Glomerular endothelial cell (primary cell): ENCODE results near the gene PNPLA1. TPM values are rescaled to one million over a fixed set of nuclear protein-coding genes. Genes with fewer than 3 reads are reported as not detected.

ENCODE experiments used
- DNase-seq: peaks from one replicate; pipeline ENCODE4 v3.0.0-alpha.2; 2011; ENCODE audit warnings: low read depth, low spot score; ENCODE audit errors: extremely low read depth
- total RNA-seq: library from RNA; depleted of rRNA; stranded (reverse); fragments of >200 nt; gene quantifications from 2 replicates; pipeline ENCODE4 v1.2.3, GENCODE V29; 2015

The PNPLA1 gene
- total RNA-seq, 1 donor from 2014 or later = not detected

DNA sequence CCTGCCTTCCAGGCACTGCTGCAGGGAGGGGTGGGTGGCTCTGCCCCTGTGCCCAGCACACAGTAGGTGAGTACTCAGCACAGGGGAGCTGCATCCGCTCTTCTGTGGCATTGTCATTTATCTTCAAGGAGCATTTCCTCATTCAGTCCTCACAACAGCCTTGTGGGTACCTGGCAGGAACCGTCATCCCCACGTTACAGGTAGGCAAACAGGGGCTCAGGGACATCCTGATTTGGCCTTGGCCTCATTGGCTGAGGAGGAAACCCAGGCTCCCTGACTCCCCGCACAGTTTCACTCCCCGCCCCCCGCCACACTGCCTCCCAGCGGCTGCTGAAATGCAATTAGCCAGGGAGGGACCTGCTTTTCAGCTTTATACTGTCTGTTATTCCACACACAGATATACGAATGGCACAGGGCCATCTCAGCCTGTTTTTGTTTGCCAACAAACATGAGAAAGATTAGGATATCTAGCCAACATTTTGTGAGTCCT, 24.2 kb upstream of the PNPLA1 start:
- no peak for DNase-seq

DNA sequence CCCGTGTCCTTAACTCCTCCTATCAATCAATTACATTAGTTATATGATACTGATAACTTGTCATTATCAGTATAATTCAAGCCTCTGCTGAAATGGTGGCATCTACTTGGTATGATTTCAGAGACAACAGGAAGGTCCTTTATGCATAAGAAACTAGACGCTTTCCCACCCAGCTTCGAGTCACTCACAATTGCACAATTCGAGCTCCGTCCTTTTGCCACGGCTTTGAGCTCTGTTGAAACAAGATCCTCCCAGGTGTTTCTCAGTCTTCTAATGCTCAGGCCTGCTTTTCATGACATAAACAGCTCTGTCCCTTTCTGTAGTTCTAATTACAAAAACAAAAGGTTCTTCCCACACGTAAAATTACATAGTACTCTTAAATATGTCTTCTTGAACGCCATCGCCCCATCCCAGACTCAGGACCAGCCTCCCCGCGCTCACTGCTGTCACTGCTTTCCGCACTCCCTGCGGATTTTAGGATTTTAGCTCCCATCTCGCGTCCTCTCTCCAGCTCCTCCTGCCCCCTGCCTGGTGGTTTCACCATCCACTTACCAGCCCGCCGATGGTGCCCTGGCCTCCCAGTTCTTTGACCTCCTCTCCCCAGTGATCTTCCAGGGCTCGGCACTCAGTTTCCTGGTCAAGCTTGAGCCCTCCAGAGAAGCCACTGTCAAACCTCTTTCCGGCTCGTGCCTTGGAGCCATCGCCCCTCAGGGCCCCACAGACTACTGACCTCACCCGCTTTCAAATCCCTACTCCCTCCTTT, 23.2 kb upstream of the PNPLA1 start:
- no peak for DNase-seq

DNA sequence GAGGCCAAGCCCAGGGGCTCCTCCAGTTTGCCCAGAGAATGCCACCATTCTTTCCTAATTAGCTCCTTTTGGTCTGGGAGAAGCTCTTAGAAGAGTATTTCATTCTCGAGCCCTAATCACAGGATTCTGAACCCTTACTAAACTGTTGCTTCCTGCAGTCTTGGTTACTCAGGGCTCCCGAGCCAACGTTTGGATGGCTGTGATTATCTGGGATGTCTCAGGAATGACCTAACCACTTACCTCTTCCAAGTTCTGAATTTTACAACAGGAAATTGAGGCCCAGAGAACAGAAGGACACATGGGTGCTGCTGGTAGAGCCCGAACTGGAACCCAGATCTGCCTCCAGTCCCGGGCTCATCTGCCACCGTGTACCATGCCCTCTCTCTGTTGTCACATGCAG, 22.2 kb upstream of the PNPLA1 start:
- DNase-seq = no peak

DNA sequence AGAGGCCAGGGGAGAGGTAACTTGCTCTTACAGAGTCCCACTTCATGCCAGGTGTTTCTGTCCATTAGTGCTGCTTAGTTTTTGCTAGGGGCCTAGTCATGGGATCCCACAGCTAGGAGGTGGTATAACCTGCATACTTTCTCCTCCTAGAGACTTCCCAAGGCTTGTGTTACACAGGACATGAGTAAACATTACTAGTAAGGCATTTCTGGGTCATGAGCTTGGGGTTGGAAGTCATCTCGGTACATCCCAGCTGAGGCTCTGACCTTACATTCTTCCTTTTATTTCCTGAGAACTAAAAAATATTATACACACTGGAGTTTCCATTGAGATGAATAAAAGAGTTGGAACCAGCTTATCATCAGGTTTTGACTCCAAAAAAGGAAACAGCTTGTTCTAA, 20.9 kb upstream of the PNPLA1 start:
- DNase-seq = no peak

DNA sequence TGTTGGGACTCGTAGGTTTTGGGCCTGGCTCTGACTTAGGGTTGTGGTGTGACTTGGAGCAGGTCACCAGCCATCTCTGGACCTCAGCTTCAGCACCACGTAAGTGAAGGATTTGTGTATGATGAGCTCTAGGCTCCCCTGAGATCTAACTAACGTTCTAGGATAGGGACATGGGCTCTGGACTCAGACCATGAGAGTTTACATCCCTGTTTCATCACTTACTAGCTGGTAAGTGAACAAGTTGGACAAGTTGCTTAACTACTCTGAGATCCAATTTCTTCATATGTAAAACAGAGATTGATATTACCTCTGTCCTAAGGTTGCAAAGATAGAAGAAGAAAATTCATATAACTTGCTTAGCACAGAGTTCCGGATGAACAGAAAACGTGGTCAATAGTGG, 20.3 kb upstream of the PNPLA1 start:
- no peak for DNase-seq

DNA sequence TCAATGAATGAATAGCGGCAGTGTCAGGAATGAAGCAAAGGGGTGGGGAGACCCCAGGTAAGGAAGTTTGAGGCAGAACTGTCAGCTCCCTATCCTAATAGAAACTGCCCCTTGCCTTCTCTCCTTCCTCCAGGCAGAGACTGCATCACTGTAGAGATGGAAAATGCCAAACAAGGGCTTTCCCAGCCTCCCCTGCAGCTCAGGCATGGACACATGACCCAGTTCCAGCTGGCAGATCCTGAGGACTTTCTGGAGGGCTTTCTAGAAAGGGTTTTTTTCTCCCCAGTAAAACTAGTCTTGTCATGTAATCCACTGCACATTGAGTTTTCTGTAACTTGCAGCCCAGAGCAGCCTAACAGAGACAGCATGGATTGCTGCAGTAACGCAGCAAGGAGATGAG, 17.9 kb upstream of the PNPLA1 start:
- no peak for DNase-seq

DNA sequence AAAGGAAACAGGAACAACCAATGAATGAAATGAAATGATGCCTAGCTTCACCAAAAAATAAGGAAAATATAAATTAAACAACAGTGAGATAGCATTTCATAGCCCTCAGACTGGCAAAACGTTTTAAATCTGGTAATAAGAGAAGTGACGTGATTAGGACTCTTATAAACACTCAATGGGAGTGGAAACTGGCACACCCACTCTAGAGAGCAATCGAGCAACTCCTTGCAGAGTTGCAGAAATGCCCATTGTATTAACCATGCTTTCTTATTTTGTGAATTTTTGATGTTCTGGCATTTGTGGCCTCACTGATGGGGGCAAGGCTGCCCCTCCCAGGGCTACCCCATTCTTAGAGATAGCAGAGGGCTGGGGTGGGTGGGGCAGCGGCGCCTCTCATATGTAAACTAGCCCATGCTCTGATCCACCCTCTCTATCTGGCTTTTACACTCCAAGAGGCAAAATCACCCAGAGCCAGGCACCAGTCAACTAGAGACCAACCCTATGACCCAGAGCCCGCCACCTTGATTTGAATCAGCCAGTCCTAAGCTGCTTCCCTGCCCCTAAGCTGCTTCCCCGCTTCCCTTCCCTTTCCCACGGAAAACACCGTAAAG, 6.4 kb upstream of the PNPLA1 start:
- no peak for DNase-seq

DNA sequence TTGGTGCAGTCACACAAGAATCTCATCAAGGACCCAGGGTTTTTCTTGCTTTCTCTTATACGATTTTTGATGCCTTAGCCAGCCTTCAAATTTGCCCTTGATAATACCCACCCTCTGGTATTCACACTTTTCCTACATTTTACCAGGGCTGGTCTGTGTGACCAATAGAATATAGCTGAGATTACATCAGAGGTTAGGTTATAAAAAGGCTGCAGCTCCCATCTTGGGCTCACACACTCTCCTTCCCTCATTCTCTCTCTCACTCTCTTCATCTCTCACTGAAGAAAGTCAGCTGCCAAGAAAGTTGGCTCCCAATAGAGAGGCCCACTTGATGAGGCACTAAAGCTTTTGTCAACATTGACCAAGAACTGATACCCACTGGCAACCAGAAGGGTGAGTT, 4.1 kb upstream of the PNPLA1 start:
- DNase-seq = no peak

DNA sequence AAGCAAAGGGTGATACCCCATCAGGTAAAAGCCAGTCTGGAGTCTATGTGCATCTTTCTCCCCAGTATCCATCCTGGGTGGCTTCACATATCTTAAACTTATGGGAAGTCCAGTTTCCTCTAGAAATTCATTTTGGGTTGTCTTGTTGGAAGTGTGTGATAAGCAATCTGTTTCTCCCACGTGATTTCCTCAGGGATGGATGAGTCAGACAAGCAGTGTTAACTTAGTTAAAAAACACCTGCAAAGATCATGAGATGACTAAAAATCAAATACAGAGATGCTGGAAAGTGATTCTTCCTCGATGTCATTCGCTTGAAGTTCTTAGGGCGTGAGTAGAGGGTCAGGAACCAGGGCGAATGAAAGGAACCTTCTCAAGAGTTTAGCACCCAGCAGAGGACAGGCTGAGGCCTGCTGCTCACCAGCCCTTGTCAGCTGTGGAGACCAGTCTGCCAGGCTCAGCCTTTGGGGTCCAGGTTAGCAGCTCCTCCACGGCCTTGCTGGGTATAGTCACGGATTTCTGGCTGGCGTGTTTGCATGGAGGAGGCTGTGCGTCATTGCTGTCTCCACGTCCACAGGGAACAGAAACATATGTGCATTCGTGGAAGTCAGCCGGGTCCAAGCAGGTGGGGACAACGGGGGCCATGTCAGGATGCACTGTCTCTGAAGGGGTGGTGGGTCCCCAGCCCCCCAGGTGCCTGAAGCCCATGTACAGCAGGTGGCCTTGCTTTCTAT, 2.8 kb upstream of the PNPLA1 start:
- DNase-seq = no peak

DNA sequence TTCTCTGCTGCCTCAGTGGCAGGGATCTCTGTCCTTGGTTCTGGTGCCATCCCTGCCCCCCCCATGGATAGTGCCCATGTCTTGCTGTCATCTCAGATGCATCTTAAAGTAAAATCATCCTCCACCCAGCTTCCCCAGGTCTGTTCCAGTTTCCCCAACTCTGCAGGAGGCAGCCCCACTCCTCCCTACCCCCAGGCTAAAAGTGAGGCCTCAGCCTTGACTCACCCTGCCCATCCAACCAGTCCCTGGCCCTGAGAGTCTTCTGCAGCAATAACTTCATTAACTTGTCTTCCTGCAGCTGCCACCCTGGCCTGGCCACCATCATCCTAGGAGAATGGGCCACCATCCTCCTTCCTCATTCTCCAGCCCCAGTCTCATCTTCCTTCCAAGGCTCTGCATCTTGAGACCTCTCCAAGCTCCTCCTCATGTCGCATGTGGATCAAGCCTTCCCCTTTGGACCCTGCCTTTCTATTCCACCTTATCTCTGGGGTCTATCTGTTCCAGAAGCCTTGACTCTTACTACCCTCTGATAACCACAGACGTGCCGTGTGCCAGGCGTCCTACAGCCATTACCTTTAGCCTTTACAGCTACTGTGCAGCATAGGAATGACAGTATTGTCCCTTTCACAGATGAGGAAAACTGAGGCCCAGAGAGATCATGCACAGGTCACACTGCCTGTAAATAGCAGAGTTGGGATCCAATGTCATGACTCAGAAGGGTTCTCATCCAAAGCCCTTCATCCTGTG, 2.0 kb upstream of the PNPLA1 start:
- no peak for DNase-seq

DNA sequence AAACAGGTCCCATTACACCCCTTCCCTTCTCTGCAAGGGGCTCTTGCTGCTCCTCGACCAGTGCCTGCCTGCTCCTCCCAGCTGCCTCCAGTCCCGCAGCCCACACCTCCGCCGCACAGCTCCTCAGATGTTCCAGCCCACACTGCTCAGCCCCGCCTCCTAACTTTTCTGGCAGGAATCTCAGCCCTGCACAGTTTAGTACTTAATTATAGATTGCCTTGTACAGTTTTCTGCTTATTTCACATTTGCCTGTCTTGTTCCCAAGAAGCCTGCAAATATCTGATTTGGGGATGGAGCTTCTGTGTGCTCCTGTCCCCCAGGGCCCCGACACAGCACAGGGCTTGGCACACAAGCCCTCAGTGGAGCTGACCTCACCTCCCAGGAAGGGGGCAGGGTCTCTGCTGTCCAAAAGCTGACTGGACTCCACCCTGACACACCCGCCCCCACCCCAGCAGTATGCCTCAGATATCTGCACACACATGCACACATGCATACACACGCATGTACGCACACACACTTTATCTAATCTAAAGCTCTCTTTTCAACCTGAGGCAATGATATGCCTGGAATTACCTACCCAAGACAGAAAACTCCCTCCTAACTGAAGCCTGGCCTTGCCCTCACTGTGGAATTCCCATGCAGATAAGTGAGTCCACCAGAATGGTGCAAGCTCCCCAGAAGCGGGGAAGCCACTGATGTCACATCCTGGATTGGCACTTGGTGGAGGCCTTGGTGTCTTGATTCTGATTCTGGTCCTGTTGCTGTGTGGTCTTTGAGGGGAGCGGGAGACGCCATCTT, 1.2 kb upstream of the PNPLA1 start:
- DNase-seq = no peak

DNA sequence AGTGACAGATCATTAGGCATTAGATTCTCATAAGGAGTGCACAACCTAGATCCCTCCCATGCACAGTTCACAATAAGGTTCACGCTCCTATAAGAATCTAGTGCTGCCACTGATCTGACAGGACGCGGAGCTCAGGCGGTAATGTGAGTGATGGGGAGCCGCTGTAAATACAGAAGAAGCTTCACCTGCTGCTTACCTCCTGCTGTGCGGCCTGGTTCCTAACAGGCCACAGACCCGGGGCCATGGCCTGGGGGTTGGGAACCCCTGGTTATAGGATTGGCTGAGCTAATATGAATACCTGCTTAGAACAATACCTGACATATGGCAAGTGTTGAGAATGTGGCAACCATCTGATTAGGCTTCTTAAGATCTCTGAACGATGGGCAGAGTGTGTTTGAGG, 2.4 kb downstream of the PNPLA1 start:
- DNase-seq = no peak

DNA sequence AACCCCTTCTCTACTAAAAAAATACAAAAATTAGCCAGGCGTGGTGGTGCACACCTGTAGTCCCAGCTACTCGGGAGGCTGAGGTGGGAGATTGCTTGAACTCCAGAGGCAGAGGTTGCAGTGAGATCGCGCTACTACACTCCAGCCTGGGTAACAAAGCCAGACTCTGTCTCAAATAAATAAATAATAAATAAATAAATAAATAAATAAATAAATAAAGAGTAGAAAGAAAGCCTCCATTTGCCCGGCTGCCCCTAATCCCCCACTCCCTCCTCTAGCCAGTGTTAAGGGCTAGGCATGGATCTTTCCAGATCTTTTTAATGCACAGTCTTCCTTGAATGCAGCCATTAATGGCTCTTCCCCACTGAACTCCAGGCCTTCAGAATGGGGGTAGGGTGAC, 3.2 kb downstream of the PNPLA1 start:
- DNase-seq = no peak

DNA sequence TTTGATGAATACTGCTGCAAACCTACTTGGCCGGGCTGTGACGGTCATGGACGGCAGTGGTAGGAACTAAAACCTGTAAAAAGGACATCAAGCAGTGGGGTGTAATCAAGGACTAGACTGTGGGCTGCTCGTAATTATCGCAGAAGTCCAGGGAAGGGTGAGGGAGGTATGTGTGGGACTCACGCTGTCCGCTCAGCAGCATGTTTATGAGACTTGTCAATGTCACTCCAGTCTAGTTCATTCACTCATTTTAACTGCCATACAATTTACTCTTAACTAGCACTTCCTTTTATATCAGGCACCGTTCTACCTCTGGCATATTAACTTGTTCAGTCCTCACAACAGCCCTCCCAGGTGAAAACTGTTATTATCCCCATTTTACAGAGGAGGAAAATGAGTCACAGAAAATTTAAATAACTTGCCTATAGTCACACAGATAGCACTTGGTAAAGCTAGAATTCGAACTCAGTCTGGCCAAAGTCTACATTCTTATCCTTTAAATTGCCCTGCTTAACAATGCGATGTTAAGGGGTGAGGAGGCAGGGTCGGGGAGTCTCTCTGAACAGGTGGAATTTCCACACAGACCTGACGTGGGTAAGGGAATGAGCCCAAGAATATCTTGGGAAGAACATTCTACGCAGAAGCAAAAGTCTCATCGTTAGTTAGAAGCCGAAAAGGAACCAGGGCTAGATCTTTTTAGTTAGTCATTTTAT, 4.1 kb downstream of the PNPLA1 start:
- no peak for DNase-seq

DNA sequence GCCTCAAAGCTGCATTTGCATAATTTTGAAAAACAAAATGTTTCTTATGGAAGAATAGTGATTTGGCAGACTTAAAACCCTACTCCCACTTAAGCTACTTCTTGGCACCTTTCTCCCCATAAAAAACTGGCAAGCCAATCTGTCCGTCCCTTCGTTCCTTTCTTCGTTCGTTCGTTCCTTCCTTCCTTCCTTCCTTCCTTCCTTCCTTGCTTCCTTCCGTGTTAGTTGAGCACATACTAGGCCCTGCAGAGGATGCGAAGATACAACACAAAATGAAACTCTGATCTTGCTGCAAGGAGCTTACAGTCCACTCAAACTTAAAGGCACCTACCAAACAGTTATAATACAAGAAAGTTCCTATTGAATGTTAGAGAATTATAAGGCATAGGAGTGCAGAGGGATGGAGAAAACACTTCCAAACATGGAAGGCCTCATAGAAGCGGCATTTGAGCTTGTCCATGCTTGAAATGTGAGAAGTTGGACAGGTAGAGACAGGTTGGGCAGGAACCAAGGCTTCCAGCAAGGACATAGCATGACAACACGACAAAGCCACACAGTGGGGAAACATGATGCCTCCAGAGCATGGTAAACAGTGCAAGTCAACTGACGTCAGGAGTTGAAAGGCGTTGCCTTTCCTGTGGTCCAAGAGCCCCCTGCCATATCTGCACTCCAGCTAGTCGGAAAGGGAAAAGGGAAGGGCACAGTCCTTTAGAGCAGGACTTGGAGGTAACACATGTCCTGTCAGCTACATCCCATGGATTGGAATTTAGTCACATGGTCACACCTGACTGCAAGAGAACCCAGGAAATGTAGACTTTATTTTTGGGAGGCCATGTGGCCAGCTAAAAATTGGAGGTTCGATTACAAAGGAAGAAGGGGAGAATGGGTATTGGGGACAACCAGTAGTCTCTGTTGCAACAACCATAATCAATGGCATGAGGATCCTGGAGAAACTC, 7.0 kb downstream of the PNPLA1 start:
- no peak for DNase-seq

DNA sequence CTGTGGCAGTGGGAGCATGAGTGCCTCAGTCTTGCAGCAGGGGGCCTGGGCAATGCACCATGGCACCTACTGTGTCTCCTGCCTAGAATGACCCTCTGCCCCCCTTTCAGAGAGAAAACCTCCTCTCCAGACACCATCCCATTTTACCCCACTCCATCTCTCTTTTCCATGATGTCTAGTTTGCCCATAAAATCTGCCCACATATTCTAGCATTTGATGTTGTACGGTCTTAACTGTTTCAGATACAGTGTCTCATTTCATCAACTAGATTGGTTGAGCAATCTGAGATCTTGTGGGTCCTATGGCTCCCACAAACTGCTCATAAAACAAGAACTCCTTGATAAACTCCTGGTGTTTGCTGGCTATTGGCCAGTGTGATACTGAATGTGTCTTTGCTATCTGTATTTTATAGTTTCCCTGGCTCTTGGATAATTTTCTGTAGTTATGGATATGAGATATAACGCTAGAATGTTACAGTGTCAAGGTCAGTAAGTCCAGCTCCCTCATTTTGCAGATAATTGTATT, 8.1 kb downstream of the PNPLA1 start:
- DNase-seq = no peak

DNA sequence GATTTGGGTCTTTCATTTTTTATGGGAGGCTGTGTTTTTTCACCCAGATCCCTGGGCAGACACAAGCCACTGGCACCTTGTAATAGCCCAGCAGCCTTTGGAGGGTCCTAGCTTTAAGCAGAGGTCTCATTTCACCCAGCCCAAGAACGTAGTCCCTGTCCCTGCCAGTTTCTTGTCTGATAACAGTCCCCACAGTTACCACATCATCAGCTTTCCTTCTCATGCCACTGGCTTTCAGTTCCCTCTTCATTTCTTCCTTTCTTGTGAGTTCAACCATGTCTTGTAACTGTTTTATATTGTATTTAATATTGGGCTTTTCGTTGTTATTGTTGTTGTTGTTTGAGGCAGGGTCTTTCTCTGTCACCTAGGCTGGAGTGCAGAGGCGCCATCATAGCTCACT, 10.6 kb downstream of the PNPLA1 start:
- DNase-seq = no peak

DNA sequence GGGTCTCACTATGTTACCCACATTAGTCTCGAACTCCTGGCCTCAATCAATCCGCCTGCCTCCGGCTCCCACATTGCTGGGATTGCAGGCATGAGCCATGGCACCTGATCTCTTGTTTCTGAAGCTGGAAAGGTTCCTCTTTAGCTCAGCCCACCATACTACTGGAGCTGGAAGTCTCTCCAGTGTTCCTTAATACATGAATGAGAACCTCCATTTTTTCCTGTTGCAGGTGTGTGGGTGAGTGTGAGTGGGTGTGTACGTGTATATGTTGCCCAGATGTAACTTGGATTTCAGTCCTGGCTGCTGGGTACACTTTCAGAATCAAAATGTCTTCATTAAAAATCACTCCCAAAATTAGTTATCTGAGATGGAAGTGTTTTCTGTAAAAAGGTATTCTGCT, 11.1 kb downstream of the PNPLA1 start:
- no peak for DNase-seq
